ENCODE data around the gene MOAP1. TPM values are rescaled to one million over a fixed set of nuclear protein-coding genes. Genes with fewer than 3 reads are reported as not detected.

MOAP1 gene
- total RNA-seq, 2 donors from 2014 or later = 21.1 to 27.5 TPM

Other genes with a start within 250 kb of the MOAP1 start
- 10 to 100 TPM; 53.4 to 61.8 TPM for gene ITPK1, start 69.0 kb downstream of the MOAP1 start, total RNA-seq
- gene LYSET, start 420 bp upstream of the MOAP1 start, total RNA-seq = 10 to 100 TPM; 12.9 to 15.4 TPM
- 10 to 100 TPM; 22.3 to 27.8 TPM for gene GON7, start 22.2 kb upstream of the MOAP1 start, total RNA-seq
- gene UBR7, start 22.4 kb upstream of the MOAP1 start, total RNA-seq = 10 to 100 TPM; 35.2 to 36.3 TPM
- 10 to 100 TPM; 11.0 to 12.5 TPM for gene BTBD7, start 148.1 kb upstream of the MOAP1 start, total RNA-seq
- 1 to 10 TPM in 1 of 2 donors, not detected in 1; 1.2 TPM for gene COX8C, start 162.3 kb upstream of the MOAP1 start, total RNA-seq
- under 1 TPM; 0.05 to 0.09 TPM for gene UNC79, start 246.0 kb upstream of the MOAP1 start, total RNA-seq

All from activated T-cell treated with anti-CD3 and anti-CD28 coated beads, Interleukin-2, amount 50 U/mL, for 72 hours (primary cell).